ENCODE data around the gene VPS16.

GRCh38 chr20:2873747-2874041 is 33.1 kb downstream of the VPS16 start:
- TF ChIP-seq CTCF (IDR thresholded peaks at IDR 0.05) (no peak), POLR2A (IDR thresholded peaks at IDR 0.05) (no peak)
